ENCODE data around the gene FOXP4. TPM values are rescaled to one million over a fixed set of nuclear protein-coding genes. Genes with fewer than 3 reads are reported as not detected.

The FOXP4 gene
- total RNA-seq, 1 experiment from 2014 or later = 32.3 TPM

DNA sequence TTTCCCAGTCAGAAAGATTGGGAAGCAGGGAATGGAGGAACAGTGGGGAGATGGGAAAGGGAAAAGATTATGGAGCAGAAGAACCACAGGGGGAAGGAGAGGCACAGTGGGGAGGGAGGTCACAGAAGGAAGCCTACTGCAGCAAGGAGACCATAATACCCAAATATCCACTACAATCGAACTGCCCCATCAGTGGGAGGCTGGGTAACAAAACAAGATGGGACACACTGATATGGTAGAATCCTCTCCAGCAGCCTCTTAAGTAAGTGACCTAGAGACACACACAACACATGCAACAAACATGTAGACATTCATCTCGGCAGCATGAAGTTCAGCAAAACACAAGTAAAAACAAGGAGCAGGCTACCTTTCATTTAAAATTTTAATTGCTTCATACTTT is 4.8 kb upstream of the FOXP4 start:
- H3K79me2 ChIP-seq (ENCODE audit: insufficient read depth, low read length) = peaks cover 19% of the 10 kb centered on the region; the same call in 1 of the 2 replicates
- H4K20me1 ChIP-seq (ENCODE audit: insufficient read depth) = no peaks in the 10 kb centered on the region
- RAD21 ChIA-PET (ENCODE audit: low non-redundant PET in 1 of 2, low total read pairs in 2 of 2, uncharacterized antibody in 2 of 2, unreplicated experiment in 2 of 2) = no interaction called here
- POLR2A ChIA-PET = no interaction called here
- ATAC-seq (no peak), DNase-seq (ENCODE audit: low read depth, low spot score) (no peak)
- peaks cover 18 to 33% of the 10 kb centered on the region in 2 experiments for H3K4me1 ChIP-seq (ENCODE audit: control insufficient read depth in 1 of 2, insufficient read depth in 2 of 2, low read length in 2 of 2)
- no peaks in the 10 kb centered on the region for H3K9me2 ChIP-seq (ENCODE audit: insufficient read depth)
- H2AFZ ChIP-seq (ENCODE audit: low read depth, low read length, poor library complexity, severe bottlenecking) = no peak overlapping the region
- no peaks in the 10 kb centered on the region for H3K9me3 ChIP-seq (ENCODE audit: control insufficient read depth in 1 of 2, insufficient read depth in 1 of 2, low read depth in 1 of 2, low read length in 2 of 2)
- CTCF ChIA-PET = no interaction called here
- H3K27ac ChIP-seq (ENCODE audit: low read depth, low read length) = no peak overlapping the region
- no peak overlapping the region for H3K9ac ChIP-seq (ENCODE audit: low read length)
- no TSS peak for BruUV-seq (replicated peaks)
- H3K4me3 ChIP-seq (replicated peaks in 1 of 2; ENCODE audit: low read depth in 1 of 2, low read length in 2 of 2) = no peak overlapping the region
- H3K4me2 ChIP-seq (ENCODE audit: low read length) = no peak overlapping the region
- no peaks in the 10 kb centered on the region for H3K36me3 ChIP-seq (ENCODE audit: control insufficient read depth in 1 of 2, insufficient read depth in 2 of 2, low read length in 2 of 2)
- intact Hi-C loops (cut with micrococcal nuclease) = no loop called here
- TF ChIP-seq SP1 (IDR thresholded peaks at IDR 0.05; ENCODE audit: low read depth) = no peak
- no peak for TF ChIP-seq EZH2 (IDR thresholded peaks at IDR 0.05)
- TF ChIP-seq ZBTB33 (IDR thresholded peaks at IDR 0.05; ENCODE audit: extremely low read depth, insufficient replicate concordance, low read length) = no peak
- no peak for TF ChIP-seq MAX (IDR thresholded peaks at IDR 0.05)
- TF ChIP-seq, protein P1, sequence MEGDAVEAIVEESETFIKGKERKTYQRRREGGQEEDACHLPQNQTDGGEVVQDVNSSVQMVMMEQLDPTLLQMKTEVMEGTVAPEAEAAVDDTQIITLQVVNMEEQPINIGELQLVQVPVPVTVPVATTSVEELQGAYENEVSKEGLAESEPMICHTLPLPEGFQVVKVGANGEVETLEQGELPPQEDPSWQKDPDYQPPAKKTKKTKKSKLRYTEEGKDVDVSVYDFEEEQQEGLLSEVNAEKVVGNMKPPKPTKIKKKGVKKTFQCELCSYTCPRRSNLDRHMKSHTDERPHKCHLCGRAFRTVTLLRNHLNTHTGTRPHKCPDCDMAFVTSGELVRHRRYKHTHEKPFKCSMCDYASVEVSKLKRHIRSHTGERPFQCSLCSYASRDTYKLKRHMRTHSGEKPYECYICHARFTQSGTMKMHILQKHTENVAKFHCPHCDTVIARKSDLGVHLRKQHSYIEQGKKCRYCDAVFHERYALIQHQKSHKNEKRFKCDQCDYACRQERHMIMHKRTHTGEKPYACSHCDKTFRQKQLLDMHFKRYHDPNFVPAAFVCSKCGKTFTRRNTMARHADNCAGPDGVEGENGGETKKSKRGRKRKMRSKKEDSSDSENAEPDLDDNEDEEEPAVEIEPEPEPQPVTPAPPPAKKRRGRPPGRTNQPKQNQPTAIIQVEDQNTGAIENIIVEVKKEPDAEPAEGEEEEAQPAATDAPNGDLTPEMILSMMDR (IDR thresholded peaks at IDR 0.05 in 2 of 3, conservative IDR thresholded peaks at IDR 0.05 in 1 of 3; ENCODE audit: borderline replicate concordance in 1 of 3, insufficient read depth in 1 of 3, low read depth in 2 of 3, low read length in 2 of 3) = no peak
- TF ChIP-seq, protein P2, sequence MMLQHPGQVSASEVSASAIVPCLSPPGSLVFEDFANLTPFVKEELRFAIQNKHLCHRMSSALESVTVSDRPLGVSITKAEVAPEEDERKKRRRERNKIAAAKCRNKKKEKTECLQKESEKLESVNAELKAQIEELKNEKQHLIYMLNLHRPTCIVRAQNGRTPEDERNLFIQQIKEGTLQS (IDR thresholded peaks at IDR 0.05) = no peak
- H3K27me3 ChIP-seq (ENCODE audit: insufficient read depth, low read length) = no peaks in the 10 kb centered on the region

Measured in HCT116 (cell line).